ENCODE measurements around the gene DBNDD2. TPM values are rescaled to one million over a fixed set of nuclear protein-coding genes. Genes with fewer than 3 reads are reported as not detected.
A peak's percentile ranks its signal among the peaks of the same experiment; 100 is the strongest.

DBNDD2 gene
- total RNA-seq, 2 donors from 2014 or later, result 139 to 159 TPM

- Histone ChIP-seq H3K4me1 (peaks cover 0 to 5% of the 10 kb centered on the region in 2 donors), H3K9me3 (no peaks in the 10 kb centered on the region), H3K36me3 (no peaks in the 10 kb centered on the region), H3K4me3 (no peak overlapping the region), H3K27me3 (no peaks in the 10 kb centered on the region), H3K27ac (no peak overlapping the region)
- no peak for DNase-seq (ENCODE audit: low spot score)
- TF ChIP-seq CTCF (IDR thresholded peaks at IDR 0.05), result no peak
Observed at GRCh38 chr20:45400346-45401031, 7.6 kb upstream of the DBNDD2 start.

GRCh38 chr20:45402946-45403345 lies 5.1 kb upstream of the DBNDD2 start:
- no peak overlapping the region for H3K27ac ChIP-seq
- H3K4me3 ChIP-seq, result no peak overlapping the region
- no peaks in the 10 kb centered on the region for H3K9me3 ChIP-seq
- no peak for TF ChIP-seq CTCF (IDR thresholded peaks at IDR 0.05)
- H3K36me3 ChIP-seq, result no peaks in the 10 kb centered on the region
- peaks cover 0 to 12% of the 10 kb centered on the region in 2 donors for H3K4me1 ChIP-seq
- H3K27me3 ChIP-seq, result no peaks in the 10 kb centered on the region
- DNase-seq (ENCODE audit: low spot score), result no peak

GRCh38 chr20:45404438-45404837 lies 3.7 kb upstream of the DBNDD2 start:
- H3K4me1 ChIP-seq, result peaks cover 0 to 27% of the 10 kb centered on the region in 2 donors
- H3K27ac ChIP-seq, result peak overlapping the region; percentile 12 to 39
- no peak for TF ChIP-seq CTCF (IDR thresholded peaks at IDR 0.05)
- no peak for DNase-seq (ENCODE audit: low spot score)
- H3K36me3 ChIP-seq, result peaks cover 13% of the 10 kb centered on the region
- no peaks in the 10 kb centered on the region for H3K9me3 ChIP-seq
- no peak overlapping the region for H3K4me3 ChIP-seq
- no peaks in the 10 kb centered on the region for H3K27me3 ChIP-seq

- H3K27ac ChIP-seq, result peak overlapping the region; percentile 97 to 99
- peaks cover 0 to 40% of the 10 kb centered on the region in 2 donors for H3K4me1 ChIP-seq
- peak overlapping the region; percentile 76 to 77 for H3K4me3 ChIP-seq
- no peaks in the 10 kb centered on the region for H3K9me3 ChIP-seq
- peaks cover 26% of the 10 kb centered on the region for H3K36me3 ChIP-seq
- no peaks in the 10 kb centered on the region for H3K27me3 ChIP-seq
- no peak for DNase-seq (ENCODE audit: low spot score)
- no peak for TF ChIP-seq CTCF (IDR thresholded peaks at IDR 0.05)
Observed at GRCh38 chr20:45405571-45406259, 2.4 kb upstream of the DBNDD2 start.

- Histone ChIP-seq H3K9me3 (no peaks in the 10 kb centered on the region), H3K36me3 (peaks cover 33% of the 10 kb centered on the region), H3K4me1 (peaks cover 0 to 47% of the 10 kb centered on the region in 2 donors), H3K27me3 (no peaks in the 10 kb centered on the region), H3K4me3 (peak overlapping the region; percentile 76 to 77), H3K27ac (peak overlapping the region; percentile 97 to 99)
- DNase-seq (ENCODE audit: low spot score), result peak; percentile 68
- peak in 1 of 2 donors; percentile 16 for TF ChIP-seq CTCF (IDR thresholded peaks at IDR 0.05)
Observed at GRCh38 chr20:45406260-45407066, 1.6 kb upstream of the DBNDD2 start.

All from right atrium auricular region (tissue), 2 donors.